Measurements from ENCODE around the gene ITGAX.

The ITGAX gene

DNA sequence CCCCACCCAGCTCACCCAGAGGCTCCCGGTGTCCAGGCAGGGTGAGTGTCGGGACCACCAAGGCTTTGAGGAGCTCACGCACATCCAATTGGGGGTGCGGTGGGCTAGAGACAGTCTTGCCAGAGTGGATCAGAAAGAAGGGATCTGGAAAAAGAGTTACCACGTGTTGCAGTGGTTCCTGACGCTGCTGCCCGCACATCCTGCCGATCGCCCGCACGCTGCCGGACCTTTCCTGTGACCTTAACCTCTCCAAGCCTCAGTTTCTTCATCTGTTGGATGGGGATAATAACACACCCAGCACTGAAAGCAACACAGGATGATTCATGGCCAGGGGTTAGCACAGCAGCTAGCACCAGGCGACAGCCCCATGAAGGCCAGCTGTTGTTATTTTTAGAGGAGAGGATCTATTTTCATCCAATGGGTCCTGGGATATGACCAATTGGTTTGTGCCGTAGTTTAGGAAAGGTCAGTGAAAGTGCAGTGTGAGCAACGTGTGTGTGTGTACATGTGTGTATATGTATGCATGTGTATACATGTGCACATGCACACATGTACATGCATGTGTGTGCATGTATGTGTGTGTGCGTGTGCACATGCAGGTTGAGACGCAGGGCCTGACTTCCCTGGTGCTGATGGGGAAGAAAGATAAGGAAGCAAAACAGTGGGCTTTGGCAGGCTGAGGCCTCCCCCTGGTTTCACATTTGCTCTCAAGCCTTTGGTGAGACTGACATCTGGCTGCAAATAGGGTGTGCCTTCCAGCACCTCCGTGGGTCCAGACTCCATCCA, 2.5 kb downstream of the ITGAX start:
- peak; percentile 8 for DNase-seq (ENCODE audit: low read depth)
- TF ChIP-seq, protein P1, sequence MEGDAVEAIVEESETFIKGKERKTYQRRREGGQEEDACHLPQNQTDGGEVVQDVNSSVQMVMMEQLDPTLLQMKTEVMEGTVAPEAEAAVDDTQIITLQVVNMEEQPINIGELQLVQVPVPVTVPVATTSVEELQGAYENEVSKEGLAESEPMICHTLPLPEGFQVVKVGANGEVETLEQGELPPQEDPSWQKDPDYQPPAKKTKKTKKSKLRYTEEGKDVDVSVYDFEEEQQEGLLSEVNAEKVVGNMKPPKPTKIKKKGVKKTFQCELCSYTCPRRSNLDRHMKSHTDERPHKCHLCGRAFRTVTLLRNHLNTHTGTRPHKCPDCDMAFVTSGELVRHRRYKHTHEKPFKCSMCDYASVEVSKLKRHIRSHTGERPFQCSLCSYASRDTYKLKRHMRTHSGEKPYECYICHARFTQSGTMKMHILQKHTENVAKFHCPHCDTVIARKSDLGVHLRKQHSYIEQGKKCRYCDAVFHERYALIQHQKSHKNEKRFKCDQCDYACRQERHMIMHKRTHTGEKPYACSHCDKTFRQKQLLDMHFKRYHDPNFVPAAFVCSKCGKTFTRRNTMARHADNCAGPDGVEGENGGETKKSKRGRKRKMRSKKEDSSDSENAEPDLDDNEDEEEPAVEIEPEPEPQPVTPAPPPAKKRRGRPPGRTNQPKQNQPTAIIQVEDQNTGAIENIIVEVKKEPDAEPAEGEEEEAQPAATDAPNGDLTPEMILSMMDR (conservative IDR thresholded peaks at IDR 0.05; ENCODE audit: control insufficient read depth, insufficient read depth, low read depth, low read length): no peak

DNA sequence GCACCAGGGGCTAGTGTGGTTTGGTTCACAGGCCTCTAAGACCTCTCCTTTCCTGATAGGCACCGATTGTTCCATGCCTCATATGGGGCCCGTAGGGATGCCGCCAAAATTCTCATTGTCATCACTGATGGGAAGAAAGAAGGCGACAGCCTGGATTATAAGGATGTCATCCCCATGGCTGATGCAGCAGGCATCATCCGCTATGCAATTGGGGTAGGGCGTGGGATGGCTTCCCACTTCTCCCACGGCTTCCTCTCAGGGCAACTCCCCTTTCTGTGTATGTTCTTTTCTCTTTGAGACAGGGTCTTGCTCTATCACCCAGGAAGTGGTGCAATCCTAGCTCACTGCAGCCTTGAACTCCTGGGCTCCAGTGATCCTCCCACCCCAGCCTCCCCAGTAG, 5.3 kb downstream of the ITGAX start:
- DNase-seq (ENCODE audit: low read depth): no peak
- no peak overlapping the region for H3K4me3 ChIP-seq (ENCODE audit: control insufficient read depth, low read depth, low read length)
- TF ChIP-seq, protein P1 (conservative IDR thresholded peaks at IDR 0.05; ENCODE audit: control insufficient read depth, insufficient read depth, low read depth, low read length): no peak

More for the DNA sequence above, 2.5 kb downstream of the ITGAX start:
- H3K4me3 ChIP-seq (ENCODE audit: control insufficient read depth, low read depth, low read length): no peak overlapping the region

DNA sequence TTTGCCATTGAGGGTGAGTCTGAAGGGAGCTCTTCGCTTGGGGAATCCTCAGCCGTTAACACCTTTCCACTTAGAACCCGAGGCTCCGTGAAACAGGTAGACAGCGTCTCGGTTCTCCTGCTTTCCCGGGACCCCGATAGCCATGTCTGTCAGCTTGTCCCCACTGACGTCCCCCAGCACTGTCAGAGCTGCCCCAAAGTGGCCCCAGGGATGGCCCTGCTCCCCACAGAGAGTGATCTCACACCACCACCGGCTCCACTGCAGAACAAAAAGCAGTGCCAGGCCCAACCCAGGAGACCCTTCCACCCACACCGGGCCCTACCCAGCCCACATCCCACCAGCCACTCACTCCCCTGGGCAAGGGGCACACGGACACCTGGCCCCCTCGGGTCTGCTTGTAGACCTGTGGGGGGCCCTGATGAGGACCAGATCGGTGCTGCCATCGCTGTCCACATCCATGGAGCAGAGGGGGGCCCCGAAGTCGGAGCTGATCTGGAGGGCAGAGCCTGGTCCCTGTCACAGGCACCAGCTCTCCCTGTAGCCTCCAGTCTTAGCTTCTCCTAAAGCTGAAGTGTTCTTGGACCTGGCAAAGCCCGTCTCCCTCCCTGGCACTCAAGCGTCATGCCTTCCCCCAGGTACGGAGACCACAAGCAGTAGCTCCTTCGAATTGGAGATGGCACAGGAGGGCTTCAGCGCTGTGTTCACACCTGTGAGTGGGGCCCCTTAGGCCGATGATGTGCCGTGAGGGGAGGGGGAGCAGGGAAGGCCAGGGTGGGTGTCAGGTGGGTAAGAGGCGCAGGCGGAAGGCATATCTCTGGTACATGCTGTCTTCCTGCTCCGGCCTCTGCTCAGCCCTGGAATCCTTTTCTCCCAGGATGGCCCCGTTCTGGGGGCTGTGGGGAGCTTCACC, 6.5 kb downstream of the ITGAX start:
- TF ChIP-seq, protein P1 (conservative IDR thresholded peaks at IDR 0.05; ENCODE audit: control insufficient read depth, insufficient read depth, low read depth, low read length): no peak
- H3K4me3 ChIP-seq (ENCODE audit: control insufficient read depth, low read depth, low read length): no peak overlapping the region
- no peak for DNase-seq (ENCODE audit: low read depth)

DNA sequence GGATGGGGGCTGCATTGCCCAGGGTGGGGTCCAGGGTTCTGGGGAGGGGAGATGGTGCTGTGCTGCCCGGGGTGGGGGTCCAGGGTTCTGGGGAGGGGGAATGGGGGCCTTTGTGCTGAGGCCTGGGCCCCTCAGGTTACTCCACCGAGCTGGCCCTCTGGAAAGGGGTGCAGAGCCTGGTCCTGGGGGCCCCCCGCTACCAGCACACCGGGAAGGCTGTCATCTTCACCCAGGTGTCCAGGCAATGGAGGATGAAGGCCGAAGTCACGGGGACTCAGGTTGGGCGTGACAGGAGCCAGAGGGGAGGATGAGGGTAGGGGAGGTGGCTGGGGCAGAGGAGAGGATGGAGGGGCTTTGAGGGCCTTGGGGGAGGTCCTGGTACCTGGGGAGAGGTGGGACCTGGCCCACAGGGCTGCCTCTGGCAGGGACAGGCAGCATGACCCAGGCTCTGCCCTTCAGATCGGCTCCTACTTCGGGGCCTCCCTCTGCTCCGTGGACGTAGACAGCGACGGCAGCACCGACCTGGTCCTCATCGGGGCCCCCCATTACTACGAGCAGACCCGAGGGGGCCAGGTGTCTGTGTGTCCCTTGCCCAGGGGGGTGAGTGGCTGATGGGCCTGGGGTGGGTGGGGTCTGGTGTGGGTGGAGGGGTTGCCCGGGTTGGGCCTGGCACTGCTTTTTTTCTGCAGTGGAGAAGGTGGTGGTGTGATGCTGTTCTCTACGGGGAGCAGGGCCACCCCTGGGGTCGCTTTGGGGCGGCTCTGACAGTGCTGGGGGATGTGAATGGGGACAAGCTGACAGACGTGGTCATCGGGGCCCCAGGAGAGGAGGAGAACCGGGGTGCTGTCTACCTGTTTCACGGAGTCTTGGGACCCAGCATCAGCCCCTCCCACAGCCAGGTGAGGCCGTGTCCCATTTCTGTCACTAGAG, 7.8 kb downstream of the ITGAX start:
- no peak overlapping the region for H3K4me3 ChIP-seq (ENCODE audit: control insufficient read depth, low read depth, low read length)
- TF ChIP-seq, protein P1 (conservative IDR thresholded peaks at IDR 0.05; ENCODE audit: control insufficient read depth, insufficient read depth, low read depth, low read length): no peak
- DNase-seq (ENCODE audit: low read depth): no peak

DNA sequence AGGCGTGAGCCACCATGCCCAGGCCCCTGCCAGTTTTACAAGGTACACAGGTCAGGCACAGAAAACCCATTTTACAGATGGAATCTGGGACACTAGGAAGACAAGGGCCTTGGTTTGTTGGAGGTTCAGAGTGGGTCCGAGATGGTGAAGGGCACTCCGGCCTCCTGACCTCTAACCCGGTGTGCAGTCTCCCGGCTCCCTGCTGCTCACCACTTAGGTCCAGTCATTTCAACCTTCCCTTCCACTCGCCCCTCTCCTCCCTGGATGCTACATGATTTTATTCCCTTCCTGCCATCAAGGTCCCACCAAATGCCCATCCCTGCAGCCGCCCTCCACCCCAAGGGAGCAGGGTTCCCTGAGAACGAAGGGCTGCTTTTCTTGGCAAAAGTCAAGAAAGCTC, 8.7 kb downstream of the ITGAX start:
- no peak for DNase-seq (ENCODE audit: low read depth)
- TF ChIP-seq, protein P1 (conservative IDR thresholded peaks at IDR 0.05; ENCODE audit: control insufficient read depth, insufficient read depth, low read depth, low read length): no peak
- H3K4me3 ChIP-seq (ENCODE audit: control insufficient read depth, low read depth, low read length): no peak overlapping the region

DNA sequence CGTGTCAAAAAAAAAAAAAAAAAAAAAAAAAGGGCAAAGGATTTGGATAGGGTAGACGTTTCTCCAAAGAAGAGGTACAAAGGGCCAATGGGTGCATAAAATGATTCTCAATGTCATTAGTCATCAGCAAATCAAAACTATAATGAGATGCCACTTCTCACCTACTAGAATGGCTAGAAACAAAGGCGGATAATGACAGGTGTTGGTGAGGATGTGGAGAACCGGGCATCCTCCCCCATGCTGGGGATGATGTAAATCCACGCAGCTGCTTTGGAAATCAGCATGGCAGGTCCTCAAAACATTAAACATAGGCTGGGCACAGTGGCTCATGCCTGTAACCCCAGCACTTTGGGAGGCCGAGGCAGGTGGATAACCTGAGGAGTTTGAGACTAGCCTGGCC, 9.4 kb downstream of the ITGAX start:
- no peak for DNase-seq (ENCODE audit: low read depth)
- no peak overlapping the region for H3K4me3 ChIP-seq (ENCODE audit: control insufficient read depth, low read depth, low read length)
- TF ChIP-seq, protein P1 (conservative IDR thresholded peaks at IDR 0.05; ENCODE audit: control insufficient read depth, insufficient read depth, low read depth, low read length): no peak
